Endodermal cell (in vitro differentiated cells): ENCODE data around the gene TBC1D2. TPM values are rescaled to one million over a fixed set of nuclear protein-coding genes. Genes with fewer than 3 reads are reported as not detected.

Source experiments
- DNase-seq: peaks from one replicate; pipeline ENCODE4 v3.0.0-alpha.2; 2017
- H3K27ac ChIP-seq: 2 replicates; pipeline ENCODE4 v1.5.1; 2013; ENCODE audit warnings: mild to moderate bottlenecking, low read depth, low read length, moderate library complexity
- H3K27me3 ChIP-seq: 2 replicates; pipeline ENCODE4 v1.6.1; 2013; ENCODE audit warnings: mild to moderate bottlenecking, low read length, moderate library complexity; ENCODE audit not compliant: insufficient read depth, control insufficient read depth, poor library complexity, severe bottlenecking
- H3K36me3 ChIP-seq: 2 replicates; pipeline ENCODE4 v1.7.0; 2013; ENCODE audit warnings: mild to moderate bottlenecking, low read length, moderate library complexity; ENCODE audit not compliant: control insufficient read depth, insufficient read depth
- H3K4me1 ChIP-seq: one replicate; pipeline ENCODE4 v1.7.0; 2013; ENCODE audit warnings: low read length; ENCODE audit not compliant: control insufficient read depth, insufficient read depth
- H3K4me3 ChIP-seq: 2 replicates; pipeline ENCODE4 v1.5.1; 2013; ENCODE audit warnings: mild to moderate bottlenecking, low read length, moderate library complexity
- H3K9ac ChIP-seq: 2 replicates; pipeline ENCODE4 v1.6.1; 2013; ENCODE audit warnings: mild to moderate bottlenecking, low read length, moderate library complexity; ENCODE audit not compliant: poor library complexity, severe bottlenecking; ENCODE audit errors: extremely low read depth
- H3K9me3 ChIP-seq: 2 replicates; pipeline ENCODE4 v1.6.1; 2013; ENCODE audit warnings: mild to moderate bottlenecking, low read length, moderate library complexity; ENCODE audit not compliant: control insufficient read depth
- H3K27ac Mint-ChIP-seq: 2 replicates; pipeline ENCODE4 v1.8.0; 2020; ENCODE audit warnings: mixed read lengths
- H3K27me3 Mint-ChIP-seq: 2 replicates; pipeline ENCODE4 v1.8.0; 2021; ENCODE audit warnings: mild to moderate bottlenecking, mixed read lengths; ENCODE audit not compliant: insufficient read depth
- H3K36me3 Mint-ChIP-seq: 2 replicates; pipeline ENCODE4 v1.8.0; 2020; ENCODE audit warnings: low read depth, mixed read lengths
- H3K4me1 Mint-ChIP-seq: 2 replicates; pipeline ENCODE4 v1.8.0; 2020; ENCODE audit warnings: mixed read lengths
- H3K4me3 Mint-ChIP-seq: 2 replicates; pipeline ENCODE4 v1.8.0; 2020; ENCODE audit warnings: mild to moderate bottlenecking, moderate library complexity, mixed read lengths
- H3K9me3 Mint-ChIP-seq: 2 replicates; pipeline ENCODE4 v1.8.0; 2020; ENCODE audit warnings: mild to moderate bottlenecking, mixed read lengths
- WGBS, 2 experiments: methylation state at CpG; one replicate each; pipeline versions ENCODE4 v1.1.5 to v1.1.7; 2013; ENCODE audit warnings: missing lambda C conversion rate in 2 of 2, mixed read lengths in 1 of 2; ENCODE audit not compliant: insufficient coverage in 1 of 2, insufficient read length in 1 of 2; 5-methylcytosine and 5-hydroxymethylcytosine counted together
- total RNA-seq, 2 donors: library from RNA; stranded (reverse); fragmentation: NEBNext Ultra II Directional in 1 of 2; extraction: Animal tissue kit (Norgen Biotek cat#: 25700) in 1 of 2; gene quantifications; 2 replicates in 1 of 2; 3 replicates in 1 of 2; pipeline ENCODE4 v1.2.1, GENCODE V29; 2021
- TF ChIP-seq, protein P1 (sequence below): fragments of 200-600 bp; sonication (generic); conservative IDR thresholded peaks from 2 replicates; pipeline ENCODE4 v1.5.0; 2021; ENCODE audit warnings: antibody characterized with exemption, mild to moderate bottlenecking

The TBC1D2 gene
- total RNA-seq, 2 donors from 2014 or later = 8.1 to 10.4 TPM

DNA sequence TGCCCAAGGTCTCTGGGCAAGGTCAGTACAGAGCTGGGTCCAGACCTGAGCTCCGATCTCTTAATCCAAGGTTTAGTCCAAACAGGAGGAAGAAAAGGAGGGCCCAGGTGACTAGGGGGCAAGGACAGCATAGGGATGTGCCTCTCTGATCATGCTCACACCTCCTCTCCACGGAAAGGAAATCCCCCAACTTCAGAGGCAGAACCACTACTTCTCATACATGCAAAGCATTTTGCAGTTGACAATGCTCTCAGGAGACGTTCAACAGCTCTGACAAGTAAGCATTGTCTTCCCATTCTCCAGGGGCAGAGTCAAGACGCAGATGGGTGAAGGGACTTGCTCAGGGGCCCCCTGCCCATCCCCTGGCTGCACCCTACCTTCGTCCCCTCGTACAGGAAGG is 54.3 kb downstream of the TBC1D2 start:
- Histone ChIP-seq H3K27me3 (no peaks in the 10 kb centered on the region), H3K9me3 (no peaks in the 10 kb centered on the region), H3K4me3 (no peak overlapping the region), H3K4me1 (no peaks in the 10 kb centered on the region), H3K27ac (no peak overlapping the region), H3K9ac (no peak overlapping the region), H3K36me3 (peaks cover 7% of the 10 kb centered on the region)
- 90 to 92% methylated on average over 4 to 6 of the region's 6 CpGs for WGBS, 2 experiments
- DNase-seq = no peak
- H3K4me3 Mint-ChIP-seq = no peak overlapping the region
- H3K4me1 Mint-ChIP-seq = no peaks in the 10 kb centered on the region
- H3K9me3 Mint-ChIP-seq = no peaks in the 10 kb centered on the region
- H3K27me3 Mint-ChIP-seq = no peaks in the 10 kb centered on the region
- TF ChIP-seq, protein P1, sequence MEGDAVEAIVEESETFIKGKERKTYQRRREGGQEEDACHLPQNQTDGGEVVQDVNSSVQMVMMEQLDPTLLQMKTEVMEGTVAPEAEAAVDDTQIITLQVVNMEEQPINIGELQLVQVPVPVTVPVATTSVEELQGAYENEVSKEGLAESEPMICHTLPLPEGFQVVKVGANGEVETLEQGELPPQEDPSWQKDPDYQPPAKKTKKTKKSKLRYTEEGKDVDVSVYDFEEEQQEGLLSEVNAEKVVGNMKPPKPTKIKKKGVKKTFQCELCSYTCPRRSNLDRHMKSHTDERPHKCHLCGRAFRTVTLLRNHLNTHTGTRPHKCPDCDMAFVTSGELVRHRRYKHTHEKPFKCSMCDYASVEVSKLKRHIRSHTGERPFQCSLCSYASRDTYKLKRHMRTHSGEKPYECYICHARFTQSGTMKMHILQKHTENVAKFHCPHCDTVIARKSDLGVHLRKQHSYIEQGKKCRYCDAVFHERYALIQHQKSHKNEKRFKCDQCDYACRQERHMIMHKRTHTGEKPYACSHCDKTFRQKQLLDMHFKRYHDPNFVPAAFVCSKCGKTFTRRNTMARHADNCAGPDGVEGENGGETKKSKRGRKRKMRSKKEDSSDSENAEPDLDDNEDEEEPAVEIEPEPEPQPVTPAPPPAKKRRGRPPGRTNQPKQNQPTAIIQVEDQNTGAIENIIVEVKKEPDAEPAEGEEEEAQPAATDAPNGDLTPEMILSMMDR = no peak
- no peak overlapping the region for H3K27ac Mint-ChIP-seq
- H3K36me3 Mint-ChIP-seq = peaks cover 16% of the 10 kb centered on the region

- Mint-ChIP-seq H3K4me3 (no peak overlapping the region), H3K36me3 (peaks cover 16% of the 10 kb centered on the region), H3K4me1 (no peaks in the 10 kb centered on the region), H3K27ac (no peak overlapping the region), H3K9me3 (no peaks in the 10 kb centered on the region), H3K27me3 (no peaks in the 10 kb centered on the region)
- DNase-seq = no peak
- Histone ChIP-seq H3K4me1 (no peaks in the 10 kb centered on the region), H3K4me3 (no peak overlapping the region), H3K36me3 (peaks cover 7% of the 10 kb centered on the region), H3K9me3 (no peaks in the 10 kb centered on the region), H3K27me3 (no peaks in the 10 kb centered on the region), H3K27ac (no peak overlapping the region), H3K9ac (no peak overlapping the region)
- TF ChIP-seq, protein P1 = no peak
- 80 to 88% methylated on average over 13 to 20 of the region's 20 CpGs for WGBS, 2 experiments
Measured at GRCh38 chr9:98199388-98200033, 55.9 kb downstream of the TBC1D2 start.

- TF ChIP-seq, protein P1 = no peak
- no peaks in the 10 kb centered on the region for H3K27me3 ChIP-seq
- Mint-ChIP-seq H3K9me3 (no peaks in the 10 kb centered on the region), H3K4me3 (no peak overlapping the region), H3K4me1 (peaks cover 9% of the 10 kb centered on the region), H3K27ac (no peak overlapping the region), H3K36me3 (peaks cover 3% of the 10 kb centered on the region), H3K27me3 (no peaks in the 10 kb centered on the region)
- no peak overlapping the region for H3K27ac ChIP-seq
- DNase-seq = no peak
- H3K9me3 ChIP-seq = no peaks in the 10 kb centered on the region
- H3K9ac ChIP-seq = no peak overlapping the region
- 93% methylated on average over 4 of the region's 4 CpGs; no CpG with 5 or more reads in 1 of the 2 experiments for WGBS, 2 experiments
- no peaks in the 10 kb centered on the region for H3K4me1 ChIP-seq
- peaks cover 7% of the 10 kb centered on the region for H3K36me3 ChIP-seq
- H3K4me3 ChIP-seq = no peak overlapping the region
Measured at GRCh38 chr9:98195671-98196070, 59.8 kb downstream of the TBC1D2 start.
